Mesenteric fat pad (tissue), 1 donor: ENCODE results near the gene ZNF24. TPM values are rescaled to one million over a fixed set of nuclear protein-coding genes. Genes with fewer than 3 reads are reported as not detected.
A peak's percentile ranks its signal among the peaks of the same experiment; 100 is the strongest.

Experiments
- DNase-seq: peaks from one replicate; pipeline ENCODE4 v3.0.0-alpha.2; 2020; ENCODE audit warnings: low spot score
- long read RNA-seq: library from polyadenylated mRNA; unstranded; transcript quantifications from one replicate; pipeline ENCODE4 v2.0.0, GENCODE V29; 2020
- total RNA-seq: library from RNA; stranded (reverse); fragmentation: NEBNext Ultra II Directional; extraction: Animal tissue kit (Norgen Biotek cat#: 25700); gene quantifications from one replicate; pipeline ENCODE4 v1.2.1, GENCODE V29; 2021
- donor health status: DM: yes; HTN: yes; CAD: no.

Gene ZNF24
- total RNA-seq = 39.8 TPM
- long read RNA-seq, full-length matches to known transcripts = 146 of 169 reads
- long read RNA-seq, partial matches to known transcripts = 10 of 169 reads
- long read RNA-seq, other reads (novel, unspliced or antisense) = 13 of 169 reads

DNA sequence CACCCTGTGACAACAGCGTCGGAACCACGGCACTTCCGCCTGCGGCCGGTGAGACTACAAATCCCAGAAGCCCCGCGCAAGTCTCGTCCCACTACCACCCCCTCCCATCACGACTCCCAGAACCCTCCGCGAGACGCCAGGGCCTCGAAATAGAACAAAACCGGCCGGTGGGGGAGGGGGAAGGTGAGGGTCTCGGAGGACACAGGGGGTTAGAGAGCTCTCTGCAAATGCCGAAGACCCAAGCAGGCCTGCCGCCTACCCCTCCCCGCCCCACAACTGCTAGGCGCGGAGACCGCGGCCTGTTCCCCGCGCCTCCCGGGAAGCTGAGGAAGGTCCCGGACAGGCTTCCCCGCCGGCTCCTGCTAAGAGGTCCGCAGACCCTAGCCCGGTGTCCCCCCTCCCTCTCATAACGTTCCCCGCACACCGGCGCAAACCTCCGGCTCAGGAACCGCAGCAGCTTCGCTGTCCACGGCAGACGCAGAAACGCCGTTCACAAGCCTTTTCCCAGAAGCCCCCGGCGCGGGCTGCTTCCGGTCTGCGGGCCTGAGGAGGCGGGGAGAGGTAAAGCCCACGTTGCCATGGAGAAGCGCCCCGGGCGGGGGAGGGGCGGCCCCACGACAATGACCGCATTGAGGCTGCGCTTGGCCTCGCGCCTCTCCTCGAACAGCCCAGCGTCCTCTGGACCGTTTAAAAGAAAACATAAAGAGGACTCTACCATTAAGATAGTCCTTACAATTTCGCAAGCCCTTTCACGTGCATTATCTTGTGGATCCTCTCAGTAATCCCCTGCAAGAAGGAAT is at the start of gene ZNF24:
ZNF24 (minus strand) TSS at position 485 of the 800 bp plus-strand sequence. CDS start 3,770 bp downstream, outside the sequence.
- peak; percentile 99 for DNase-seq

DNA sequence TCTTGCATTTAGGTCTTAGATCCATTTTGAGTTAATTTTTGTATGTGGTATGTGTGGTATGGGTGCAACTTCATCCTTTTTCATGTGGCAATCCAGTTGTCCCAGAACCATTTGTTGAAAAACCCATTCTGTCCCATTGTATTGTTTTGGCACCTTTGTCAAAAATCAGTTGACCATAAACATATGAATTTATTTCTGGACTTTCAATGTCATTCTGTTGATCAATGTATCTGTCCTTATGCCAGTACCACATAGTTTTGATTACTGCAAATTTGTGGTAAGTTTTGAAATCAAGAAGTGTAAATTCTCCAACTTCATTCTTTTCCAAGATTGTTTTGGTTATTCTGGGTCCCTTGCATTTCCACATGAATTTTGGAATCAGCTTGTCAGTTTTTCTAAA is 49.5 kb upstream of the ZNF24 start:
- DNase-seq = no peak

DNA sequence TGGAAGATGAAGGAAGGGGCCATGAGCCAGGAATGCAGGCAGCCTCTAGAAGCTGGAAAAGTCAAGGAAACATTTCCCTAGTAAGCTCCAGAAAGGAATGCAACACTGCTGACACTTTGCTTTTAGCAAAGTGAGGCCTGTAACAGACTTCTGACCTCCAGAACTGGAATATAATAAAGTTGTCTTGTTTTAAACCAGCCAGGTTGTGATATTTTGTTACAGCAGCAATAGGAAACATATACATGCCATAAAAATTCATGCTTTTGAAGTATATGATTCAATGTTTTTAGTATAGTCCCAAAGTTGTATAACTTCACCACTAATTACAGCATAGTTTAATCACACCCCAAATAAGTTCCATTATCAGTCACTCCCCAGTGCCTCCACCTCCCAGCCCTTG is 48.2 kb upstream of the ZNF24 start:
- DNase-seq = no peak

DNA sequence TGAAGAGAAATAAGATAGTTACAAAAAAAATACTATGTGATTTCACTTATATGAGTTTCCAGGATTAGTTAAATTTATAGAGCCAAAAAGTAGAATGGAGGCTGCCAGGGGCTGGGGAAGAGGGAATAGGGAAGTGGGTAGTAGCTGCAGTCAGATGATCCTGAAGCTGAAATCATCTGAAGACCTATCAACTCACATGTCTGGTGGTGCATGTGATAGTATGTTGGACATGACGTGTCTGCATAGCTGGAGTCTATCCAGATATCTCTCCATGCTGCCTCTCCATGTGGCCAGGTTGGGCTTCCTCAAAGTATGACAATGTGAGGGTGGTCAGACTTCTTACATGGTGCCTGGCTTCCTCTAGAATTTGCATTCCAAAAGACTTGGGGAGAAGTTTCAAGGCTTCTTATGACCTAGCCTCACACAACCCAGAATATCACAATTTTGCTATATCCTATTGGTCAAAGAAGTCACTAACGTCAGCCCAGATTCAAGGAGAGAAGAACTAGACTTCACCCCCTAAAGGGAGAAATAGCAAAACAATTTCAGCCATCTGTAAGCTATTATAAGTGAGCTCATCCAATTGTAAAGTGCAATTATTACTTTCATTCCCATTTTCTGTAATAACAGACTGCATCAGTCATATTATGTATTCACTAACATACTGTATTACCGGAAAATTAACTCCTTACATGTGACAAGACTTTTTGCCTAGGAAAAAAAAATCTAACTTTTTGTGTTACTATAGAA is 46.9 kb upstream of the ZNF24 start:
- no peak for DNase-seq

DNA sequence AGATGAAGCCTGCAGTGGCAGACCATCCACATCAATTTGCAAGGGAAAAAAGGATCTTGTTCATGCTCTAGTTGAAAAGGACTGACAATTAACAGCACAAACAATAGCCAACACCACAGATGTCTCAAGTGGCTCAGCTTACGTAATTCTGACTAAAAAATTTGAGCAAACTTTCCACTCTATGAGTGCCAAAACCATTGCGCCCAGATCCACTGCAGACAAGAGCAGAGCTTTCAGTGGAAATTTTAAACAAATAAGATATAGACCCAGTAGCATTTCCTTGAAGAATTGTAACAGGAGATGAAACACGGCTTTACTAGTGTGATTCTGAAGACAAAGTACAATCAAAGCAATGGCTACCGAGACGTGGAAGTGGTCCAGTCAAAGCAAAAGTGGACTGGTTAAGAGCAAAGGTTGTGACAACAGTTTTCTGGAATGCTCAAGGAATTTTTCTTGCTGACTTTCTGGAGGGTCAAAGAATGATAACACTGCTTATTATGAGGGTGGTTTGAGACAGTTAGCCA is 44.9 kb upstream of the ZNF24 start:
- DNase-seq = no peak

DNA sequence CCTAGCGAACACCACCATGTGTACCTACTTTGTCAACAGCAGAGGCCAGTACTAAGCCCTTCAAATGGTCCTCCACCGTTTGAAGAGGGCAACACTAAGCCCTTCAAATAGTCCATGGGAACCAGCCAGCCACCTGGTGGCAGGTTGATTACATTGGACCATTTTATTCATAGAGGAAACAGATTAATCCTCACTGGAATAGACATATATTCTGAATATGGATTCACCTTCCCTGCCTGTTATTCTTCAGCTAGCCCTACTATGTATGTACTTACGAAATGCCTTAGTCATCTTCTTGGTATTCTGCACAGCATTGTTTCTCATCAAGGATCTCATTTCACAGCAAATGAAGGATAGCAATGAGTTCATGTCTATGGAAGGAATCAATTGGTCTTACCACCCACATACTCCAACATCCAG is 42.9 kb upstream of the ZNF24 start:
- DNase-seq = no peak

DNA sequence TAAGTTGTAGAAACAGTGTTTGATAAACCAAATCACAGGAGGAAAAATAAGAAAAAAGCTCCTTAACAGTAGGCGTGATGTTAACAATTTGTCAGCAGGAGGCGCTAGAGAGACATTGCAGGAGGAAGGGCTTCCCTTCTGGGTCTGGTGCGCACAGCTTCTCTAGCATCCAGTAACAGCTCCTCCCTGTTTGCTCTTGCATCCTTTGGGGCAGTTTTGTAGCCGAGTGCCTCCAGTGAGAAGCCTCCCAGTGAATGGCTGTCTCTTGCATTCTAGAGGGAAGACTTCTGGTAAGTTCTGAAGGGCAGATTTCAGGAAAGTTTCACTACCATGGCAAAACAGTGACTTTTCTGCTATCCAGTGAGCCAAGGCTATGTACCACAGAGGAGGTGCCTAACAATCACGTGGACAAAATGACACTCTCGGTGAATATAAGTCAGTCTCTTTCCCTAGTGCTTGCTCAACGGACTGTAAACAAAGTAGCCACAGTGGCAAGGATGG is 42.4 kb upstream of the ZNF24 start:
- no peak for DNase-seq

DNA sequence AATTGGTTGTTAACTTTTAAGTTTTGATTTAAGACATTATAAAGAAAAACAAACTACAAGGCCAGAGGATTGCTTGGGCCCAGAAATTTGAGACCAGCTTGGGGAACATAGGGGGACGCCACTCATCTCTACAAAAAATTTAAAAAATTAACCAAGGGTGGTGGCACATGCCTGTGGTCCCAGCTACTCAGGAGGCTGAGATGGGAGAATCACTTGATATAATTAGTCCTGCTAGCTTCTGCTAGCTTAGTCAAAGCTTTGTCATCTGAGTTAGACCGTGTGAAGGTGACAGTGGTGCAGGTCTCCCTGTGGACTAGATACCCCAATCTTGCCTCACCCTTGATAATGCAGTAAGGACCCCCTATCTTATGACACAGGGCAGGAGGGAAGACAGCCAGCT is 38.9 kb upstream of the ZNF24 start:
- DNase-seq = no peak

DNA sequence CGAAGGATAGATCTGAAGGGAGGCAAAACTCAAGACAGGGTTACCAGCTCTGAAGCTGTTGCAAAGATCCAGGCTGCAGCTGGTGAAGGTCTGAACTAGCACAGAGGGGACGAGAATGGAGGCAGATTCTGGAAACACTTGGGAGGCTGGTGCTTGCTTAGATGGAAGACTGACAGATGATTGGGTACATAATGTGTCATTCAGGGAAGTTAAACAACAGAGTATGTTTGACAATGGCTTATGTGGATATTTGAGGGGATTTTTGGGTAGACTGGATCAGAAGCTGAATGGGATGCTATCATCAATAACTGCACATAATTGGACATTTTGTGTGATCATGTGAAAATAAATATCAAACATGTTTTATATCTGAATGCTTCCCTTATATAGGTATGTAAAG is 35.2 kb upstream of the ZNF24 start:
- no peak for DNase-seq

DNA sequence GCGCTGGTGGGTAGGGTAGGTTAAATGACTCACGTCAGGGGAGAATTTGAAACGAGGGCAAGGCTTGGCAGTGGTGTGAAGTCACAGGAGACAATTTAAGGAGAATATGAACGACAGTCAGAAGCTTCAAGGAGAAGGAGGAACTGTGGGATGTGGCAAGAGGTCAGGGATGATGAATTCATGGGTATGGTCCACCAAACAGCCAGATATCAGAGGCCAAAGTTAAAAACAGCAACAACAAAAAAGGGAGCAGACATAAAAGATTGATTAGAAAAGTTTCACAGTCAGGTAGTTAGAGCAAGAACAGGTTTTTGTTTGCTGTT is 34.3 kb upstream of the ZNF24 start:
- DNase-seq = no peak

DNA sequence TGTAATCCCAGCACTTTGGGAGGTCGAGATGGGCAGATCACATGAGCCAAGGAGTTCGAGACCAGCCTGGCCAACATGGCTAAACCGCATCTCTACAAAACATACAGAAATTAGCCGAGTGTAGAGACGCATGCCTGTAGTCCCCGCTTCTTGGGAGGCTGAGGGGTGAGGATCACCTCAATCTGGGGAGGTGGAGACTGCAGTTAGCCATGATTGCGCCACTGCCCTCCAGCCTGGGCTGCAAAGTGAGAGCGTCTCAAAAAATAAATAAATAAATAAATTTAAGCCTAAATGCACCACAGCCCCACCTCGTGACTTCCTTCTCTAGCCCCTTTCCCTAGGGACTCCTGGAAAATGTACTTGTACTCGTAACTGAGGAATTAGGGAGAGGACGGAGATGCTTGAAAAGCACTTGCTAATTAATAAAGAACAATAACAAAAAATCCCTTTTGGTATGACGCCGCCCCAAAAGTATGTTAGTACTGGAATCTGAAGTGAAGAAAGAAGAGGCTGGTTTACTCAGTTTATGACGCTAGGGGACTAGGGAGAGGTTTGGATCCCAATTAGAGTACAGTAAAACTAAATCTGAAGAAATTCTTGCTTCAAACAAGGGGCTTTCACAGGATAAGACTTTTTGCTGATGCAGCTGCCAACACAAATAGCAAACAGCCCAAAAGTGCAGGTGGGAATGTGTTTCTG is 33.8 kb upstream of the ZNF24 start:
- no peak for DNase-seq

DNA sequence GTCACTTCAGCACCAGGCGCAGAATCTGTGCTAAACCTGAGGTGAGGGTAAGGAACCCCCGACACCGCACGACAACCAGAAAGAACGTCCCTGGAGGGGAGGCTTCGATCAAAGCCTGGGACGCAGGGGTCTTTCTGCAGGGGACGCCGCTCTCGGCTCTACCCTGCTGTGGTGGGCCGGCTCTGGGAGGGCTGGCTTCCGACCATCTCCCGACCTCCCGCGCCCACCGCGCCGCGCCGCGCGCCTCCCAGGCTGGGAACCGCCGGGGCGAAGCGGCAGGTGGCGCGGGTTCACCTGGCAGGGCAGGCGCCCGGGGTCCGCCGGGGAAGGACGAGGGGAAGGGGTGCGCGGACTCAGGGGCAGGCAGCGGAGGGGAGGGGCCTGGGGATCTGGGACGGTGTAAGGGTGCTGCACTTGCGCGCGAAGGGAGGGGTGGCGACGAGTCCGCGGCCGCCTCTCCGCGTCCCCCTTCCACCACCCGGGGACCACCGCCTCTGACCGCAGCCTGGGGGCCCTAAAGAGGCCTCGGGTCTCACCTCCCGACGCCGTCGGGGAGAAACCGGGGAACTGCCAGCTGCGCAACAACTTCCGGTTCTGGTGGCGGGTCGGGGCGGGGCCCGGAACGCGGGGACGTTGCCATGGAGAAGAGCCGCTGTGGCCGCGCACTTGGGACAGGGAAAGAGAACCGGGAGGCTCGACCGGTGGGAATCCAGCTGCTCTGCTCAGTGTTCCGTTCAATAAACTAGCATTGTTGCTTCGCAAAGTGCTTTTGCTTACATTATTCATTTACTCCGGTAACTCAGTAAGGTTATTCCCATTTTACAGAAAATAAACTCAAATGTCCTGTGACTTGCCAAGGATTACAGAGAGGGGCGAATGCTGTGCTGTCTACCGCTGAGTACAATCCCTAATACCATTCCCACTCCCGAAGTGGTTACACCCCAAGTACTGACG is 32.8 kb upstream of the ZNF24 start, which contains the start of gene ZNF396:
ZNF396 (minus strand) TSS at position 596 of the 954 bp plus-strand sequence. CDS start 3,045 bp downstream, outside the sequence.
- peak; percentile 96 for DNase-seq

DNA sequence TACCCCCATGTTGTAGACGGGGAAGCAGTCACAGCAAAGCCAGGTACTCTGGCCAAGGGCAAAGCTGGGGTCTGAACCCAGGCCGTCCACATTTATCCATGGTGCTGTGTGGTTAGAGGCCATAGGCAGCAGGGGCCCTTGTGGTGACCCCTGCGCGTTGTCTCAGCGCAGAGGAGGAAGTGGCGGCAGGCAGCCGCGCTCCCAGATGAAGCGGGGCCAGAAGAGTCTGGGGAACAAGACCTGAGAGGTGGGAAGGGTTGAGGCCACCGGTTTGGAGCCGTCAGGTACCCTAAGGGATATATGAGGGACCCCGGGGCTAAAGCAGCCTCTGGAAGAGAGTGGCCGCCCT is 32.1 kb upstream of the ZNF24 start:
- DNase-seq = no peak

DNA sequence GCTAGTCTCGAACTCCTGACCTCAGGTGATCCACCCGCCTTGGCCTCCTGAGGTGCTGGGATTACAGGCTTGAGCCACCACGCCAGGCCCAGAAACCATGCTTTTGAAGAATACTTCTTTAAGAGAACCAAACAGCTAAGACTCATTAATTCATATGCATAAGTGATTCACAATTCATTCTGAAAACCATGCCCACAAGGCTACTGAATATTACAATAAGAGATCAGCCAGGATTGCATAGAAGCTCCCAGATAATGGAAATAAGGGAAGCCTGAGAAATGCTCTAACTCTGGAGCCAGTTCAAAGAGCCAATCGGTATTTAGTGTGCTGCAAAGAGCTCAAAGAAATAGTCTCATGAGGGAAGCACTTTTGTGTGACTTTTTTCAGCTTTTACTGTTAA is 30.5 kb upstream of the ZNF24 start:
- no peak for DNase-seq

DNA sequence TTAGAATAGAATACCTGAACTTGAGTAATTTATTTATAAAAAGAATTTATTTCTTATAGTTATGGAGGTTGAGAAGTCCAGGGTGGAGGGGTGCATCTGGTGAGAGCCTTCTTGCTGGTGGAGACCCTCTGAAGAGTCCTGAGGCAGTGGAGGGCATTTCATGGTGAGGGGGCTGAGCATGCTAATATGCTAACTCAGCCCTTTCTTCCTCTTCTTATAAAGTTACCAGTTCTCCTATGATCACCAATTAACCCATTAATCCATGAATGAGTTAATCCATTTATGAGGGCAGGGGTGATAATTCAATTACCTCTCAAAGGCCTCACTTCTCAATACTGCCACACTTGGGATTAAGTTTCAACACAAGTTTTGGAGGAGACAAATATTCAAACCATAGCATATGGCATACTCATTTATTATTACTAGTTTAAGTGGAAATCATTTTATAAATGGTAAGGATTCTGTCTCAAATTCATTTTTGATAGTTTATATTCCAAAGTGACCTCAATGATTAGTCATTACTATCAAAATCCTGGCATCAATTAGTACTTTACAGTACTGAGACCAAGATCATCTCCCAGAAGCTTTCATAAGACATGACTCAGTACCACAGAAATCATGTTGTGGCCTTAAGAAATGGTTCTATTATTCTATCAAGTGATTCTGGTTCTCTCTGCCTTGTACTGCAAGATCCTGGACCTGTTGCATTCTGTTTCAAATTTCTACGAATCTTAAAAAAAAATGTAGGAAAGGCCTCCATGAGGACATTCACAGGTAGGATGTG is 27.4 kb upstream of the ZNF24 start:
- DNase-seq = no peak

DNA sequence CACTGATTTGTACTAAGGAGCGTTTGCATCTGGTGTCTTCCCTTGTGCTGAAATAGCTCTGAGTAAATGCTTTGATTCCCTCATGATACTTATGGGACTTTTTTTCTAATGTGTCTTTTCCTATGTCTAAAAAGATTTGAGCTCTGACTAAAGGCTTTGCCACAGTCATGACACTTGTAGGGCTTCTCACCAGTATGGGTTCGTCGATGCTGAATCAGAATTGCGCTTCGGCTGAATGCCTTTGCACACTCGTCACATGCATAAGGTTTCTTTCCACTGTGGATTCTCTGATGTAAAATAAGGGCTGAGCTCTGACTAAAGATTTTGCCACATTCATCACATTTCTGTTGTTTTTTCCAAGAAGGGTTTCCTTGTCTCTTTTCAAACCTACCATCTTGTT is 24.9 kb upstream of the ZNF24 start:
- DNase-seq = no peak

DNA sequence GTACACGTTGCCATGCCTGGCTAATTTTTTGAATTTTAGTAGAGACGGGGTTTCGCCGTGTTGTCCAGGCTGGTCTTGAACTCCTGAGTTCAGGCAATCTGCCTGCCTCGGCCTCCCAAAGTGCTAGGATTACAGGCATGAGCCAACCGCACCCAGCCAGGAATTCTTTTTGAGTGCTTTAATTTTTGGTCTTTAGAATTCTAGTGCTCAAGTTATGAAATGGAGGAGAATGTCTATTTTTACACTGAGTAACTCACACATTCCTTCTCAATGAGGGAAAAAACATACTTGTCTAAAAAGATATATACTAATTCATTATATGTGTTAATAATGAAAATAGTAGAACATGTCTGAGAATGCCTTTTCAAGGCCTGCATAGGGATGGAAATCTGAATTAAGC is 24.4 kb upstream of the ZNF24 start:
- DNase-seq = no peak

DNA sequence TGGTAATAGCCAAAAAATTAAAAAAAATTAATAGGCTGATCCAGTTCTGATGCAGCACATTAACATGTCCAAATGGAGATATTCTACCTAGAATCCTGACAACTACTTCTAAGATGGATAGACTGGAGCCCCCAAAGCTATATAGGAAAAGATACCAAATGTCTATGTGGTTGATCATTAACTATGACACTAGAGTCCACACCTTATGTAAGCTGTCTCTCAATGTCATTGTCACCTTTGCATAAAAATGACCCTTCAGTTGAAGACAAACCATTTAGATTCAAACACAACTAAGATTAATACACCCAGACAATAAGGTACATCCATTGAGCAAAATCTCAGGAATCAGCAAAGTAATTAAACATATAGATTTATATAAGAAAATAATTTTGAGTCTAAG is 18.3 kb upstream of the ZNF24 start:
- no peak for DNase-seq

DNA sequence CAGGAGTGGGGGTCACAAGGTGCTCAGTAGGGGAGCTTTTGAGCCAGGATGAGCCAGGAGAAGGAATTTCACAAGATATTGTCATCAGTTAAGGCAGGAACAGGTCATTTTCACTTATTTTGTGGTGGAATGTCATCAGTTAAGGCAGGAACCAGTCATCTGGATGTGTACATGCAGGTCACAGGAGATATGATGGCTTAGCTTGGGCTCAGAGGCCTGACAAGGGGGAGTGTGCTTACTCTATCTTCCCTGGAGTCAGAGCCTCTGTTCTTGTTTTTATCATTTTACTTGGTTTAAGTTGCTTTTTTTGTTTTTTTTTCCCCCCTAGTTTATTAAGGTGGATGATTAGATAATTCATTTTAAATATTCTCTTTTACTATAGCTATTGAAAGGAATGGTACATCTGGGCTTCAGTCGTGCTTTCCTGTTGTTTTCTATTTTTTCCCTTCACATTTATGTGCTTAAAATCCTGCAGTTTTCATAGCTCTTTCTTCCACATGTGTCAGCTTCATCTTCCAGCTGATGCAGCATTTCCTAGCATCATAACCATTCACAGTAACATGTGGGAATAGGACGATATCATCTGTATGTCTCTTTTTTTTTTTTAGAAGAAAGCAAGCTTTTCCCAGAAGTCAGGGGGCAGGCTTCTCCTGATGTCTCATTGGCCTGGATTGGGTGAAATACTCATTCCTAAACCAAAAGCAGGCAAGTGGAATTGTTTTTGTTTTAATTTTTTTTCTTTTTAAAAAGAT is 17.5 kb upstream of the ZNF24 start:
- no peak for DNase-seq
